ENCODE results near the gene CD79A.

The CD79A gene

DNA sequence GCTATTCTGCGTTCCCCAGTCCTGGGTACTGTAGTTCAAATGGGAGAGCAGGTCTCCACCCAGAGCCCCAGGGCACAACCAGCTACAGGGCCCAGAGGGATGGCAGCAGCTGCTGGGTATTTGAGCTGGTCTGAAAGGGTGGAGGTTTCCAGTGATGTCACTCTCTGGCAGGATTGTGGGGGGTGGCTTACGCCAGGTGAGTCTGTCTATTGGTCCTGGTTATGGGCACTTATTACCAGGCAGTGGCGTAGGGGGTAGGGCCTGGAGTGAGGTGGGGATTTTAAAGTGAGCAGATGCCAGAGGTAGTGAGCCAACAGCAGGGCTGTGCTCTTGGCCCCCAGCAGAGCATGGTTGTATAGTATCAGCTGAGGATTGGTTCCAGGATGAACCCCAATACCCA is 10.8 kb upstream of the CD79A start:
- TF ChIP-seq POLR2AphosphoS5 (IDR thresholded peaks at IDR 0.05; ENCODE audit: low read depth) (peak; percentile 63; the same call in 1 of the 2 replicates), SPI1 (IDR thresholded peaks at IDR 0.05; ENCODE audit: borderline replicate concordance, low read depth) (no peak)

DNA sequence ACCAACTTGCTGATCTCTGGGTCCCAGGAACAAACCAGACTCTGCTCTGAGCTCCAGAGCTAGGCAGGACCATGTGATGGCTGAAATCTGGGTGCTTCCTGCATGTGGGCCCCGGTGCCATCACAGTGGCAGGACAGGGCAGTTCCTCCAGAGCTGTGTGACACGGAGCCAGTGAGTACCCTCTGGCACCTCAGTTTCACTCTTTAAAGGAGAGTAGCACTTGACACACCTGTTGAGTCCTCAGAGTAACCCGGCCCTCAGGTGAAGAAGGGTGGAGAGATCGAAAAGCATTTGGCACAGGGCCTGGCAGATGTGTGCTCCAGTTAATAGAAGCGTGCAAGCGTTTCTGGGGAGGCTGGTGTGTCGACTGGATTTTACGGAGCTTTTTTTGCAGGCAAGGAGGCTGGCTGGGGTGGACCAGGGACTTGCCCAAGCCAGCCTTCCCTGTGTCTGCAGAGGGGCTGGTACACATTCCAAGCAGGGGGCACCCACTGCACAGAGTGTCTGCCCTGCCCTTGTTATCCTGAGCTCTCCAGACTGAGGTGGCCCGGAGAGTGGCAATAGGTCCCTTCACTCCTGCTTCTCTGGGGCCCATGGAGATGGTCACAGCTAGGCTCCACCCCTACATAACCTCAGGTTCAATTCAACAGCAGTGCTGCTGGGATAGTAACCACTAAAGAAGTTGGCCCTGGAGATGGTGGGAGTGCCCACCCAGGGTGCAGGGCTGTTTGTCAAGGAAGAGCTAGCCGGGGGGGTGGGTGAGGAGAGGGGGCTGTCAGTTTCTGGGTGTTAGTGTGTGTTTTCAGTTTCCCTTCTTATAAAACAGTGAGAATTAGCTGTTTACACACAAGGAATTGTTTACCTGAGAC is 8.7 kb upstream of the CD79A start:
- H3K27me3 ChIP-seq (ENCODE audit: insufficient read depth, poor library complexity, severe bottlenecking), result no peaks in the 10 kb centered on the region
- DNase-seq (ENCODE audit: low read depth in 1 of 2, low spot score in 1 of 2), result no peak
- no peak overlapping the region for H3K4me3 ChIP-seq (replicated peaks; ENCODE audit: insufficient read depth, low read length)
- peak overlapping the region; percentile 20 for H3K27ac ChIP-seq (replicated peaks)
- TF ChIP-seq SPI1 (IDR thresholded peaks at IDR 0.05; ENCODE audit: borderline replicate concordance, low read depth), result no peak
- TF ChIP-seq, protein P1, sequence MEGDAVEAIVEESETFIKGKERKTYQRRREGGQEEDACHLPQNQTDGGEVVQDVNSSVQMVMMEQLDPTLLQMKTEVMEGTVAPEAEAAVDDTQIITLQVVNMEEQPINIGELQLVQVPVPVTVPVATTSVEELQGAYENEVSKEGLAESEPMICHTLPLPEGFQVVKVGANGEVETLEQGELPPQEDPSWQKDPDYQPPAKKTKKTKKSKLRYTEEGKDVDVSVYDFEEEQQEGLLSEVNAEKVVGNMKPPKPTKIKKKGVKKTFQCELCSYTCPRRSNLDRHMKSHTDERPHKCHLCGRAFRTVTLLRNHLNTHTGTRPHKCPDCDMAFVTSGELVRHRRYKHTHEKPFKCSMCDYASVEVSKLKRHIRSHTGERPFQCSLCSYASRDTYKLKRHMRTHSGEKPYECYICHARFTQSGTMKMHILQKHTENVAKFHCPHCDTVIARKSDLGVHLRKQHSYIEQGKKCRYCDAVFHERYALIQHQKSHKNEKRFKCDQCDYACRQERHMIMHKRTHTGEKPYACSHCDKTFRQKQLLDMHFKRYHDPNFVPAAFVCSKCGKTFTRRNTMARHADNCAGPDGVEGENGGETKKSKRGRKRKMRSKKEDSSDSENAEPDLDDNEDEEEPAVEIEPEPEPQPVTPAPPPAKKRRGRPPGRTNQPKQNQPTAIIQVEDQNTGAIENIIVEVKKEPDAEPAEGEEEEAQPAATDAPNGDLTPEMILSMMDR (IDR thresholded peaks at IDR 0.05; ENCODE audit: insufficient read depth, low read length), result no peak
- TF ChIP-seq, protein P2, sequence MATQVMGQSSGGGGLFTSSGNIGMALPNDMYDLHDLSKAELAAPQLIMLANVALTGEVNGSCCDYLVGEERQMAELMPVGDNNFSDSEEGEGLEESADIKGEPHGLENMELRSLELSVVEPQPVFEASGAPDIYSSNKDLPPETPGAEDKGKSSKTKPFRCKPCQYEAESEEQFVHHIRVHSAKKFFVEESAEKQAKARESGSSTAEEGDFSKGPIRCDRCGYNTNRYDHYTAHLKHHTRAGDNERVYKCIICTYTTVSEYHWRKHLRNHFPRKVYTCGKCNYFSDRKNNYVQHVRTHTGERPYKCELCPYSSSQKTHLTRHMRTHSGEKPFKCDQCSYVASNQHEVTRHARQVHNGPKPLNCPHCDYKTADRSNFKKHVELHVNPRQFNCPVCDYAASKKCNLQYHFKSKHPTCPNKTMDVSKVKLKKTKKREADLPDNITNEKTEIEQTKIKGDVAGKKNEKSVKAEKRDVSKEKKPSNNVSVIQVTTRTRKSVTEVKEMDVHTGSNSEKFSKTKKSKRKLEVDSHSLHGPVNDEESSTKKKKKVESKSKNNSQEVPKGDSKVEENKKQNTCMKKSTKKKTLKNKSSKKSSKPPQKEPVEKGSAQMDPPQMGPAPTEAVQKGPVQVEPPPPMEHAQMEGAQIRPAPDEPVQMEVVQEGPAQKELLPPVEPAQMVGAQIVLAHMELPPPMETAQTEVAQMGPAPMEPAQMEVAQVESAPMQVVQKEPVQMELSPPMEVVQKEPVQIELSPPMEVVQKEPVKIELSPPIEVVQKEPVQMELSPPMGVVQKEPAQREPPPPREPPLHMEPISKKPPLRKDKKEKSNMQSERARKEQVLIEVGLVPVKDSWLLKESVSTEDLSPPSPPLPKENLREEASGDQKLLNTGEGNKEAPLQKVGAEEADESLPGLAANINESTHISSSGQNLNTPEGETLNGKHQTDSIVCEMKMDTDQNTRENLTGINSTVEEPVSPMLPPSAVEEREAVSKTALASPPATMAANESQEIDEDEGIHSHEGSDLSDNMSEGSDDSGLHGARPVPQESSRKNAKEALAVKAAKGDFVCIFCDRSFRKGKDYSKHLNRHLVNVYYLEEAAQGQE (IDR thresholded peaks at IDR 0.05; ENCODE audit: insufficient replicate concordance, low read depth), result no peak
- TF ChIP-seq POLR2AphosphoS5 (IDR thresholded peaks at IDR 0.05; ENCODE audit: low read depth), result no peak
- TF ChIP-seq GABPA (IDR thresholded peaks at IDR 0.05; ENCODE audit: low read depth), result no peak

More for the DNA sequence above, 10.8 kb upstream of the CD79A start:
- Histone ChIP-seq H3K27ac (replicated peaks) (peak overlapping the region; percentile 20; the same call in 1 of the 2 replicates), H3K4me3 (replicated peaks; ENCODE audit: insufficient read depth, low read length) (no peak overlapping the region), H3K27me3 (ENCODE audit: insufficient read depth, poor library complexity, severe bottlenecking) (no peaks in the 10 kb centered on the region)
- DNase-seq (ENCODE audit: low read depth in 1 of 2, low spot score in 1 of 2), result no peak

DNA sequence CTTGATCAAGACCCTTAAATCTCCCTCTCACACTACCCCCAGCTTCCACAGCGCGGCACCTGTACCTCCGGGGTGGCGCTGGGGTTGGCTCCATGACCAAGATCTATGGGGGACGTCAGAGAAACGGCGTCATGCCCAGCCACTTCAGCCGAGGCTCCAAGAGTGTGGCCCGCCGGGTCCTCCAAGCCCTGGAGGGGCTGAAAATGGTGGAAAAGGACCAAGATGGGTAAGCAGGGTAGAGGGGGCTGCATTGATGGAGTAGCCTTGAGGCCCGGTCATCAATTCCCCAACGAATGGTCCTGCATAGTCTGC is 8.1 kb upstream of the CD79A start:
- Histone ChIP-seq H3K27me3 (ENCODE audit: insufficient read depth, poor library complexity, severe bottlenecking) (no peaks in the 10 kb centered on the region), H3K4me3 (replicated peaks; ENCODE audit: insufficient read depth, low read length) (no peak overlapping the region), H3K27ac (replicated peaks) (peak overlapping the region; percentile 20)
- DNase-seq (ENCODE audit: low read depth in 1 of 2, low spot score in 1 of 2), result no peak
- TF ChIP-seq, protein P1 (IDR thresholded peaks at IDR 0.05; ENCODE audit: insufficient read depth, low read length), result no peak
- TF ChIP-seq, protein P2 (IDR thresholded peaks at IDR 0.05; ENCODE audit: insufficient replicate concordance, low read depth), result no peak
- no peak for TF ChIP-seq SPI1 (IDR thresholded peaks at IDR 0.05; ENCODE audit: borderline replicate concordance, low read depth)
- TF ChIP-seq POLR2AphosphoS5 (IDR thresholded peaks at IDR 0.05; ENCODE audit: low read depth), result no peak; the same call in 1 of the 2 replicates

DNA sequence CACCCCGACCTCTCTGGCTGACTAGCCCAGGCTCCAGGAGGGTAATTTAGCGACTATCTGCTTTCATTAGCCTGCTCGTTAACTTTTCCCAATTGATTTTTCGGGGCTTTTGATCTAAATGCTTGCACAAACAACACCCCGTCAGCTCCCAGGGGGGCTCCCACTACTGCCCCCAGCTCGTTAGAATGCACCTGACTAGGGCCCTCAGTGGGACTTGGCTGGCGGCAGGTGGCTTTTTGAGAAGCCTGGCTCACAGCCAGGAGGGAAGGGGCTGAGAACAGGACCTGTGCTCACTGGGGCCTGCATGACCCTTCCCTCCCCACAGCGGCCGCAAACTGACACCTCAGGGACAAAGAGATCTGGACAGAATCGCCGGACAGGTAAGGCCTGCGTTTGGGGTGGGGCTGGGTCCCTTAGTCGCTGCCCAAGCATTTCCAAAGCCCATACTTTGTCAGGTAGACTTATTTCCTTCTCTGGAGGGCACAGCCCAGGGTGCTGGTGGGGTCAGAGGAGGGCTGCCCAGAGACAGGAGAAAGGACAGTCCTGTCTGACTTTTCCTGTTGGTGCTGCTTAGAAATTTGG is 7.6 kb upstream of the CD79A start:
- H3K4me3 ChIP-seq (replicated peaks; ENCODE audit: insufficient read depth, low read length), result no peak overlapping the region
- TF ChIP-seq GABPA (IDR thresholded peaks at IDR 0.05; ENCODE audit: low read depth) (no peak), POLR2AphosphoS5 (IDR thresholded peaks at IDR 0.05; ENCODE audit: low read depth) (no peak; the same call in none of the 2 replicates), SPI1 (IDR thresholded peaks at IDR 0.05; ENCODE audit: borderline replicate concordance, low read depth) (no peak)
- TF ChIP-seq, protein P2 (IDR thresholded peaks at IDR 0.05; ENCODE audit: insufficient replicate concordance, low read depth), result no peak
- TF ChIP-seq, protein P1 (IDR thresholded peaks at IDR 0.05; ENCODE audit: insufficient read depth, low read length), result no peak
- no peaks in the 10 kb centered on the region for H3K27me3 ChIP-seq (ENCODE audit: insufficient read depth, poor library complexity, severe bottlenecking)
- peak overlapping the region; percentile 11; the same call in 1 of the 2 replicates for H3K27ac ChIP-seq (replicated peaks)
- DNase-seq (ENCODE audit: low read depth in 1 of 2, low spot score in 1 of 2), result no peak

Data from HL-60 (cell line).